GM12875 (cell line): ENCODE results near the gene PDZD8.

Experiments
- H3K4me3 ChIP-seq: one replicate; pipeline ENCODE4 v1.5.1; 2011; ENCODE audit warnings: low read depth, low read length, control low read depth
- CTCF ChIP-seq: IDR thresholded peaks from 2 replicates; pipeline ENCODE4 v1.5.1; 2011; ENCODE audit warnings: low read depth, mild to moderate bottlenecking, control low read depth, inconsistent platforms, low read length, moderate library complexity, borderline replicate concordance; ENCODE audit not compliant: insufficient read depth

Gene PDZD8

GRCh38 chr10:117367718-117368117 is 7.5 kb downstream of the PDZD8 start:
- H3K4me3 ChIP-seq, result no peak overlapping the region
- no peak for TF ChIP-seq CTCF

- no peak for TF ChIP-seq CTCF
- no peak overlapping the region for H3K4me3 ChIP-seq
These were observed 8.5 kb downstream of the PDZD8 start for GRCh38 chr10:117366741-117367140.

GRCh38 chr10:117365612-117366011 is 9.6 kb downstream of the PDZD8 start:
- no peak for TF ChIP-seq CTCF
- H3K4me3 ChIP-seq, result no peak overlapping the region

- no peak for TF ChIP-seq CTCF
- no peak overlapping the region for H3K4me3 ChIP-seq
These were observed 10.9 kb downstream of the PDZD8 start for GRCh38 chr10:117364110-117364960.

GRCh38 chr10:117363028-117363427 is 12.2 kb downstream of the PDZD8 start:
- no peak for TF ChIP-seq CTCF
- no peak overlapping the region for H3K4me3 ChIP-seq

- no peak overlapping the region for H3K4me3 ChIP-seq
- no peak for TF ChIP-seq CTCF
These were observed 12.9 kb downstream of the PDZD8 start for GRCh38 chr10:117362313-117362712.

GRCh38 chr10:117360994-117361667 is 14.1 kb downstream of the PDZD8 start:
- H3K4me3 ChIP-seq, result no peak overlapping the region
- TF ChIP-seq CTCF, result no peak
